HG02885 (cell line): ENCODE data around the gene PLS1.

Experiments used
- ATAC-seq: cut with Tn5 transposase; IDR thresholded peaks from one replicate; pipeline ENCODE4 v1.9.1; 2021; ENCODE audit warnings: mild to moderate bottlenecking; ENCODE audit not compliant: unreplicated experiment, poor library complexity

Gene PLS1

GRCh38 chr3:142636664-142637063, 40.5 kb downstream of the PLS1 start:
- no peak for ATAC-seq

GRCh38 chr3:142638291-142638690, 42.1 kb downstream of the PLS1 start:
- no peak for ATAC-seq

- no peak for ATAC-seq
Observed at GRCh38 chr3:142641504-142641903, 45.3 kb downstream of the PLS1 start.

- ATAC-seq = no peak
Observed at GRCh38 chr3:142642956-142643355, 46.8 kb downstream of the PLS1 start.

- ATAC-seq = no peak
Observed at GRCh38 chr3:142644502-142644901, 48.3 kb downstream of the PLS1 start.

GRCh38 chr3:142645236-142645793, 49.1 kb downstream of the PLS1 start:
- ATAC-seq = no peak

GRCh38 chr3:142646020-142646785, 50.0 kb downstream of the PLS1 start:
- no peak for ATAC-seq

GRCh38 chr3:142647856-142648255, 51.7 kb downstream of the PLS1 start:
- no peak for ATAC-seq

GRCh38 chr3:142648950-142649349, 52.8 kb downstream of the PLS1 start:
- no peak for ATAC-seq

- no peak for ATAC-seq
Observed at GRCh38 chr3:142650001-142650693, 54.0 kb downstream of the PLS1 start.

GRCh38 chr3:142651711-142652110, 55.5 kb downstream of the PLS1 start:
- no peak for ATAC-seq

- no peak for ATAC-seq
Observed at GRCh38 chr3:142652826-142653292, 56.7 kb downstream of the PLS1 start.

- no peak for ATAC-seq
Observed at GRCh38 chr3:142656575-142656974, 60.4 kb downstream of the PLS1 start.

- ATAC-seq = no peak
Observed at GRCh38 chr3:142657033-142657432, 60.8 kb downstream of the PLS1 start.

- ATAC-seq = no peak
Observed at GRCh38 chr3:142660383-142660782, 64.2 kb downstream of the PLS1 start.

GRCh38 chr3:142660893-142661292, 64.7 kb downstream of the PLS1 start:
- ATAC-seq = no peak

- no peak for ATAC-seq
Observed at GRCh38 chr3:142663865-142664264, 67.7 kb downstream of the PLS1 start.

GRCh38 chr3:142664311-142664710, 68.1 kb downstream of the PLS1 start:
- no peak for ATAC-seq

GRCh38 chr3:142664819-142665218, 68.6 kb downstream of the PLS1 start:
- ATAC-seq = no peak

GRCh38 chr3:142670120-142670519, 73.9 kb downstream of the PLS1 start:
- ATAC-seq = no peak

- ATAC-seq = no peak
Observed at GRCh38 chr3:142676151-142676550, 80.0 kb downstream of the PLS1 start.
